GM21717 (cell line): Measurements from ENCODE around the gene TSPAN12.

ENCODE experiments used
- ATAC-seq: cut with Tn5 transposase; IDR thresholded peaks from one replicate; pipeline ENCODE4 v1.9.1; 2021; ENCODE audit warnings: mild to moderate bottlenecking, moderate library complexity; ENCODE audit not compliant: unreplicated experiment

TSPAN12 gene

GRCh38 chr7:120843109-120843508 lies 14.8 kb downstream of the TSPAN12 start:
- ATAC-seq = no peak

DNA sequence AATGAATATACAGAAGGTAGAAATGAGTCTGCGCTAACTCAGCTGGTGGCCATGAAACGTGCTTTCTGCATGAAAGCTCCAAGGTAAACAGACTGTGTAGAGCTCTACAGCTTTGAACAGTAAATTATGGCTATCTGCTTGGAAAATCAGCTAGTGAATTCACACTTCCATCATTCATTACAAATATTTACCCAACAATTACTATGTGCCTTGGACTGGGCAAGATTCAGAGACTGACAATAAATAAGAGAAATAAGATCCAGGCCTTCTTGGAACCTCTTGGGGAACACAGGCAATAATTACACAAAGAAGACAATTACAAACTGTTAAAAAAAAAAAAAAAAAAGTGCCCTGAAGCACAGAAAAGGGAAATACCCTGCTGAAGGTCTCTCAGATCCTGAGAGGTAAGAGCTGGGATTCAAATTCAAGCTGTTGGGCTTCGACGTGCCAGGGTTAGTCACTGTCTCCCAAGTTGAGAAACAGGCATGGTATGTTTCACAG lies 15.8 kb downstream of the TSPAN12 start:
- no peak for ATAC-seq

DNA sequence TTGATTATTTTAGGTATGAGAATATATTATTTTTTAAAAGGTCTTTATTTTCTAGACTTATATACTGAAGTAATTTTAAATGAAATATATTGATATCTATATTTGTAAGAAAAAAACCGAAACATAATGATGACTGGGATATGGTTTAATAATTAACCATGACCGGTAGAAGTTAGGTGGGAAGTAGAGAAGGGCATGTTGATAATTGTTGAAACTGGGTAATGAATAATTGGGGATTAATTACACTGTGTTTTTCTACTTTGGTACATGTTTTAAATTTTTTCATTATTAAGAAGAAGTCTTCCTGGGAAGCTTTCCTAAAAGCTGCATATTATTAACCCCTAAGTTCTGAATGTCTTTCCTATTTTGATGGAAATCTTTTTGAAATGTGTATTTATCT lies 16.3 kb downstream of the TSPAN12 start:
- ATAC-seq = no peak

DNA sequence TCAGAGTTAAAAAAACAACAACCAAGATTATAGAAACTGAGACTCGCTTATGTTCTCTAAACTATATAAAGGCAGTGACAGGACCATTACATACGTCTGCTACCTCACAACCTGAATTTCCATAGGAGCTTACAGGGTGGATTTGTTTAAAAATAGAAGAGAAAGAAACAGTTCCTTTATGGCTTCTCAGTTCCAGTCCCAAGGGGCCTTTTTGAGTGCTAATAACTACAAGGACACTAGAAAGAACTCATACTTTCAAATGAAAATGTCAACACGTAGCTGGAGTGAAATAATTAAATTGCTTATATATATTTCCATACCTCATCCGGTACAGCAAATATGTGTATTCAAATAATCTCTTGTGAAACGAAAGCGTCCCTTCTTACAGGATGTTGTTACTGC lies 19.7 kb downstream of the TSPAN12 start:
- ATAC-seq = peak; percentile 79

GRCh38 chr7:120837599-120837998 lies 20.3 kb downstream of the TSPAN12 start:
- peak; percentile 48 for ATAC-seq

DNA sequence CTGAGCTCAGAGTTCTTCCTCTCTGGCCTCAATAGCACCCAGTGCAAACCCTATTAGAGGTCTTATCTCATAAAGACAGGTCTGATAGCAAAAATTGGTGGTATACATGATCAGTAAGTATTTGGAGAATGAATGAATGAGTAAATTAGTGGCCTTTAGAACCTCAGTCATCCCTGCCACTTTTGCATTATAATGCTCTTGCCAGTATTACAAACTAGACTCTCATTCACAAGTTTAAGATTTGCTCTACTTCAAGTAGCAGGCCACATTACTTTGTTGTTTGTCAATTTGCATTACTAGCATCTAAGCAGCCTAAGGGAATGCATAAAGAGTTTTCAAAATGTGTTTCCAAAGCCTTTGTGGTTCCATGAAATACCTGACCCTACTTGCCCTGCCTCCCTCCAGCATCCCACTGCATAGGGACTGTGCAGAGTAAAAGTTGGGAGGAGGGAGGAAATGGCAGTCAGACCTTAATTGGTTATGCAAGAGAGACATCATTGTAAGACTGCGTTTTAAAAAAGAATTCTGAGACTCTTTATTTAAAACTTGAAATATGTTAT lies 21.3 kb downstream of the TSPAN12 start:
- no peak for ATAC-seq

DNA sequence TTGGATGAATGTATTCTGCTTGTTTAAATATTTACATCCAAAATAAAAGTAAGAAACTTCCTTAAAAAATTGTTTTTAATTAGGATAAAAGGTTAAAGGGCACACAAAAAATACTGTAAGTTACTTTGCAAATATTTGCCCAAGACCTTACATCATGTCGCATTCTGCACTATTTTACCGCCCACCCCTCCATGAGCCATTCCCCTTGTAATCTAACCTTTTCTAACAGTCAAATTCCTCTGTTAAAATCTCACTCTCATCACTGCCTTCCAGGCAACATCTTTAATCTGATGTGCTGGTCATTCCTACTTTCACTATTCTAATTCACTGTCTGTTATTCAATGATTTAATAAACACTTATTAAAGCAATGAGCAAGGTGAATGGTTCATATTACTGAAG lies 23.2 kb downstream of the TSPAN12 start:
- ATAC-seq = no peak

DNA sequence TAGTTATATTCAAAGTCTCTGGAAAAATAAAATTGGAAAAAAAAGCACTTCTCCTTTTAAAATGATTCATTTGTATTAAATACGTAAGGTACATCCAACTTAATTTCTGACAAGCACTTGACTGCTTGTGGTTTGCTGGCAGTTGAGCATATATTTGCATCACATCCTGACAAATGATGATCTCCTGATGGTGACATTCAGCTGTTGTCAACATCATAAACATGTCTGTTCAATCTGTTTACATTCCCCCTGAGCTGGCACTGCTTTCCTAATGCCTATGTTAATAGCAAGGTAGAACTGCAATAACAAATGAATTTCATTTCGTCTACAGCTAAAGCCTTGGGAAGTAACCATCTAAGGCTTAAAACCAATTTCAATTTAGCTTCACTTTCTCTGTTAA lies 24.4 kb downstream of the TSPAN12 start:
- no peak for ATAC-seq

DNA sequence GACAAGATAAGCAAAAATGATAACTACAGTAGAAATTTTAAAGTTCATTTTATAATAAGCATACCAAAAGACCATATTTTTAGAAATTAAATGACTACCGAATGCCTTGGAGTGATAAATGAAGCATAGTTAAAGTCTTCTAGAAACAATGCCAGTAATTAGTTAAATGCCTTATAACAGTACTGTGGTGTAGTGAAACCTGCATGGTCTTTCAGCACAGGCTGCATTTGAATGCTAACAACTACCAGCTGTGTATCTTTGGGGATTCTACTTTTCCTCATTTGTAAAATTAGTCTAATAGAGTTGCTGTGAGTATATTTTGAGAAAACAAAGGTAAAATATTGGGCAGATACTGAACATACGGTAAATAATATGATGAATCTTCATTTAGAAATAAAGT lies 25.1 kb downstream of the TSPAN12 start:
- ATAC-seq = no peak

GRCh38 chr7:120831260-120831659 lies 26.7 kb downstream of the TSPAN12 start:
- ATAC-seq = no peak

- no peak for ATAC-seq
These were observed 28.5 kb downstream of the TSPAN12 start for GRCh38 chr7:120829487-120829886.

GRCh38 chr7:120828528-120828927 lies 29.4 kb downstream of the TSPAN12 start:
- ATAC-seq = no peak

GRCh38 chr7:120827371-120828118 lies 30.4 kb downstream of the TSPAN12 start:
- ATAC-seq = no peak

GRCh38 chr7:120825576-120825975 lies 32.4 kb downstream of the TSPAN12 start:
- no peak for ATAC-seq

GRCh38 chr7:120825152-120825551 lies 32.8 kb downstream of the TSPAN12 start:
- ATAC-seq = no peak

GRCh38 chr7:120819861-120820260 lies 38.1 kb downstream of the TSPAN12 start:
- no peak for ATAC-seq

- no peak for ATAC-seq
These were observed 40.1 kb downstream of the TSPAN12 start for GRCh38 chr7:120817851-120818250.

DNA sequence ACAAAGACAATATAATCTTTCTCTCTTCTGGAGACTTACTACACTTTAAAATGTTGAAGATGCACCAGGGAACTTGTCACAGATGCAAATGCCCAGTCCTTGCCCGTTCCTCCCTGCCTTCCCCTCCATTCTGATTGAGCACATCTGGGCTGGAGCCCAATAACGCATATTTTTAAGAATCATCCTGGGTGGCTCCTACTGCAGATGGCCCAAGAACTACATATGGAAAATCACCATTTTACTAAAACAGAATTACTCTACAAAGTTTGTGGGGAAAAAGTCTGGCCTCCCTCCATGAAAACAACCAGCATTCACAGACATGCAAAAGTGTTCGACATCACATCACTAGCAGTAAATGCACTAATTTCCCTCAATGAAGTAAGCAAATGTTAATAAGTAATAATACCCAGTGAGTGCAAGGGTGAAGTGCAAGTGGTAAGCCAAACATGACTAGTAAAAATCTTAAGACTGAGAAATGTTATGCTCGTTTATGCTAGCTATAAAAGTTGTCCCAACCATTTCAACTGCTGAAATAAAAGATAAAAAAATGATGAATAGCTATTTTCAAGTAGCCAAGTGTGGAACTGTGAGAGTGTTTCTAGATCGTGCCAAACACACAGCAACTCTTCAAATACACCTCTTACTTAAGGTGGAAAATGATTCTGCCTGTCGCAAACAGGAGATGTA lies 43.5 kb downstream of the TSPAN12 start:
- ATAC-seq = no peak

DNA sequence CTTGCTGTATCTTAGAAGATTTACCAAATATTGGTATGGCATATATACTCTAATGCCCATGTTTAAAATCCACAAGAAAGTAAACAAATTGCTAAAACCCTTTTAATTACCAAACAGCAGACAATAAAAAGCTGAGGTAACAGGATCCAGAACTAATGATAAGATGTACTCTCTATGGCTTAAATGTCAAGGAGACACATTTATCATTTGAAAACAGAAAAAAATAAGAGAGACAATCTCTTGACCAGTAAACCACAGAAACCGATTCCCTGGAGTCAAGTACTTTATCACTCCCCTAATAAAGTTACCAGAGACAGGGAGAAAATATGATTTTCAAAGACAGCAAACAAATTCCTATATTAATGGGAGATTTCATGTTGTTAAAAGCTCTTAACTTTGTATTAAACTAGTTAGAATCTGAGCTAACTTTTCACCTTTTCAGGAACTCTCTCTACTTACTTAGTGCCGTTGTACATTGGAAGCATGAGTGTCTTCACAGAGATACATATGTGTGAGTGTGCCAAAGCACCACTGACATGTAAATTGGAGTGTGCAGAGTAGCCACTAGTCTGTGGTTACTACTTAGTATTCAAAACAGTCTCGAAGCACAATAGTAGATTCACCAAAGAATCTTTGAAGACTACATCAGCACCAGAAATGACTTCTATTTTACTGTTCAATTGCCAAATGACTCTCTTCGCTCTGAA lies 44.2 kb downstream of the TSPAN12 start:
- no peak for ATAC-seq

DNA sequence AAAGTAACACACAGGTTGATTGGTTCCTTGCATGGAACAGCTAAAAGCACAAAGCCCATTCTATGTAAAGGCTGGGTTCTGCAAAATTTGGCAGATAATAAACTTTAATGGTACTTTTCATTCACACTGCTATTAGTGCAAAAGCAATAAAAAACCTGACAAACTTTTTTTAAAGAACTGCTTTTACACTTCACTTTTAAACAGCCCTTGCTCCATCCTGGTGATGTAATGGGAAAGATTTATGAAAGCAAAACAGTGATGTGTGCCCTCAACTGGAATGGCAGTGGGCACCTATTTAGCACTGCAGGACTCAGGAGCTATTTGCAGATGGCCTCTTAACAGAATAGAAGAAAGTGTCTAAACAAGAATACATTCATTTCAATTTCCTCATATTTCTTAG lies 44.9 kb downstream of the TSPAN12 start:
- no peak for ATAC-seq

DNA sequence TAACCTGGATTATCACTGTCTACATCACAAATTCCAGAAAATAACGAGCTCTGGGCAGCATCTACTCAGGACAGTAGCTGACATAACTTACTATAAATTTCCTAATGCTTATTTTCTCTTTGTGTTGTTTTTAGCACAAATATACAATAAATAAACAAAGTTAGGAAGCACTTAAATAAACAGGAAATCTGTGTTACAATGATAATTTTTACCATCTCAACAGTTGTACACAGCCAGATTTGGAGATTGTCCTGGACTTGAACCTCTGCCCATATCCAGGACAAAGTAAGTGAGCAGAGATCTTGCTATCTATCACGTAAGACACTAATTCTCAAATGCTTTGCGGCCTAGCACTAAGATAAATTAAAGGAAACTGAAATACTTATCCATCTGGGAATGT lies 48.7 kb downstream of the TSPAN12 start:
- no peak for ATAC-seq
